ENCODE results near the gene AP5Z1.

DNA sequence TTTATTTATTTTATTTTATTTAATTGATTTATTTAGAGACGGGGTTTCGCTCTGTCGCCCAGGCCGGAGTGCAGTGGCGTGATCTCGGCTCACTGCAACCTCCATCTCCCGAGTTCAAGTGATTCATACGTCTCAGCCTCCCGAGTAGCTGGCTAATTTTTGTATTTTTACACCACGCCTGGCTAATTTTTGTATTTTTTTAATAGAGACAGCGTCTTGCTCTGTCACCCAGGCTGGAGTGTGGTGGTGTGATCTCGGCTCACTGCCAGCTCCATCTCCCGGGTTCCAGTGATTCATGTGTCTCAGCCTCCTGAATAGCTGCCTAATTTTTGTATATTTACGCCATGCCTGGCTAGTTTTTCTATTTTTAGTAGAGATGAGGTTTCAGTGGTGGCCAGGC, 34.2 kb downstream of the AP5Z1 start:
- TF ChIP-seq, protein P1, sequence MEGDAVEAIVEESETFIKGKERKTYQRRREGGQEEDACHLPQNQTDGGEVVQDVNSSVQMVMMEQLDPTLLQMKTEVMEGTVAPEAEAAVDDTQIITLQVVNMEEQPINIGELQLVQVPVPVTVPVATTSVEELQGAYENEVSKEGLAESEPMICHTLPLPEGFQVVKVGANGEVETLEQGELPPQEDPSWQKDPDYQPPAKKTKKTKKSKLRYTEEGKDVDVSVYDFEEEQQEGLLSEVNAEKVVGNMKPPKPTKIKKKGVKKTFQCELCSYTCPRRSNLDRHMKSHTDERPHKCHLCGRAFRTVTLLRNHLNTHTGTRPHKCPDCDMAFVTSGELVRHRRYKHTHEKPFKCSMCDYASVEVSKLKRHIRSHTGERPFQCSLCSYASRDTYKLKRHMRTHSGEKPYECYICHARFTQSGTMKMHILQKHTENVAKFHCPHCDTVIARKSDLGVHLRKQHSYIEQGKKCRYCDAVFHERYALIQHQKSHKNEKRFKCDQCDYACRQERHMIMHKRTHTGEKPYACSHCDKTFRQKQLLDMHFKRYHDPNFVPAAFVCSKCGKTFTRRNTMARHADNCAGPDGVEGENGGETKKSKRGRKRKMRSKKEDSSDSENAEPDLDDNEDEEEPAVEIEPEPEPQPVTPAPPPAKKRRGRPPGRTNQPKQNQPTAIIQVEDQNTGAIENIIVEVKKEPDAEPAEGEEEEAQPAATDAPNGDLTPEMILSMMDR (conservative IDR thresholded peaks at IDR 0.05 in 1 of 2, IDR thresholded peaks at IDR 0.05 in 1 of 2; ENCODE audit: low read depth in 1 of 2, low read length in 2 of 2), result no peak
- TF ChIP-seq EZH2 (IDR thresholded peaks at IDR 0.05; ENCODE audit: low read length, missing control alignments), result no peak
